OCI-LY7 (cell line): Measurements from ENCODE around the gene KDM6B.

Source experiments
- EZH2phosphoT487 ChIP-seq: fragments of 200-600 bp; sonication (generic); IDR thresholded peaks from 2 replicates; pipeline ENCODE4 v1.6.1; 2018; ENCODE audit warnings: low read depth, borderline replicate concordance, mild to moderate bottlenecking, mixed run types, antibody characterized with exemption, low read length, moderate library complexity, mixed read lengths
- TF ChIP-seq, protein P1 (sequence below): fragments of 200-600 bp; sonication (generic); conservative IDR thresholded peaks from 2 replicates; pipeline ENCODE4 v1.5.1; 2014; ENCODE audit warnings: mild to moderate bottlenecking, antibody characterized with exemption, low read length, moderate library complexity, mixed read lengths

DNA sequence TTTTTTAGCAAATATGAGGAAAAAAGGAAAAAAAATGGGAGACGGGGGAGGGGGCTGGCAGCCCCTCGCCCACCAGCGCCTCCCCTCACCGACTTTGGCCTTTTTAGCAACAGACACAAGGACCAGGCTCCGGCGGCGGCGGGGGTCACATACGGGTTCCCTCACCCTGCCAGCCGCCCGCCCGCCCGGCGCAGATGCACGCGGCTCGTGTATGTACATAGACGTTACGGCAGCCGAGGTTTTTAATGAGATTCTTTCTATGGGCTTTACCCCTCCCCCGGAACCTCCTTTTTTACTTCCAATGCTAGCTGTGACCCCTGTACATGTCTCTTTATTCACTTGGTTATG, 19.6 kb downstream of the KDM6B start:
- TF ChIP-seq, protein P1, sequence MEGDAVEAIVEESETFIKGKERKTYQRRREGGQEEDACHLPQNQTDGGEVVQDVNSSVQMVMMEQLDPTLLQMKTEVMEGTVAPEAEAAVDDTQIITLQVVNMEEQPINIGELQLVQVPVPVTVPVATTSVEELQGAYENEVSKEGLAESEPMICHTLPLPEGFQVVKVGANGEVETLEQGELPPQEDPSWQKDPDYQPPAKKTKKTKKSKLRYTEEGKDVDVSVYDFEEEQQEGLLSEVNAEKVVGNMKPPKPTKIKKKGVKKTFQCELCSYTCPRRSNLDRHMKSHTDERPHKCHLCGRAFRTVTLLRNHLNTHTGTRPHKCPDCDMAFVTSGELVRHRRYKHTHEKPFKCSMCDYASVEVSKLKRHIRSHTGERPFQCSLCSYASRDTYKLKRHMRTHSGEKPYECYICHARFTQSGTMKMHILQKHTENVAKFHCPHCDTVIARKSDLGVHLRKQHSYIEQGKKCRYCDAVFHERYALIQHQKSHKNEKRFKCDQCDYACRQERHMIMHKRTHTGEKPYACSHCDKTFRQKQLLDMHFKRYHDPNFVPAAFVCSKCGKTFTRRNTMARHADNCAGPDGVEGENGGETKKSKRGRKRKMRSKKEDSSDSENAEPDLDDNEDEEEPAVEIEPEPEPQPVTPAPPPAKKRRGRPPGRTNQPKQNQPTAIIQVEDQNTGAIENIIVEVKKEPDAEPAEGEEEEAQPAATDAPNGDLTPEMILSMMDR, result no peak
- TF ChIP-seq EZH2phosphoT487, result no peak
